Peyer's patch (tissue), 4 donors: ENCODE measurements around the gene WNT6.

Source experiments
- POLR2A ChIP-seq, 2 donors: fragments of 450-650 bp; IDR thresholded peaks; one replicate each; pipeline ENCODE4 v1.5.1; 2017; ENCODE audit warnings: antibody characterized with exemption in 2 of 2, mild to moderate bottlenecking in 2 of 2, moderate library complexity in 2 of 2
- TF ChIP-seq, protein P1 (sequence below), 6 experiments: fragments of 450-650 bp in 4 of 6; fragments of 200-600 bp in 2 of 6; sonication (generic) in 1 of 6; IDR thresholded peaks; one replicate each; pipeline ENCODE4 v1.5.1; 2017 to 2019; ENCODE audit warnings: antibody characterized with exemption in 6 of 6, mild to moderate bottlenecking in 3 of 6, moderate library complexity in 1 of 6

- TF ChIP-seq, protein P1, sequence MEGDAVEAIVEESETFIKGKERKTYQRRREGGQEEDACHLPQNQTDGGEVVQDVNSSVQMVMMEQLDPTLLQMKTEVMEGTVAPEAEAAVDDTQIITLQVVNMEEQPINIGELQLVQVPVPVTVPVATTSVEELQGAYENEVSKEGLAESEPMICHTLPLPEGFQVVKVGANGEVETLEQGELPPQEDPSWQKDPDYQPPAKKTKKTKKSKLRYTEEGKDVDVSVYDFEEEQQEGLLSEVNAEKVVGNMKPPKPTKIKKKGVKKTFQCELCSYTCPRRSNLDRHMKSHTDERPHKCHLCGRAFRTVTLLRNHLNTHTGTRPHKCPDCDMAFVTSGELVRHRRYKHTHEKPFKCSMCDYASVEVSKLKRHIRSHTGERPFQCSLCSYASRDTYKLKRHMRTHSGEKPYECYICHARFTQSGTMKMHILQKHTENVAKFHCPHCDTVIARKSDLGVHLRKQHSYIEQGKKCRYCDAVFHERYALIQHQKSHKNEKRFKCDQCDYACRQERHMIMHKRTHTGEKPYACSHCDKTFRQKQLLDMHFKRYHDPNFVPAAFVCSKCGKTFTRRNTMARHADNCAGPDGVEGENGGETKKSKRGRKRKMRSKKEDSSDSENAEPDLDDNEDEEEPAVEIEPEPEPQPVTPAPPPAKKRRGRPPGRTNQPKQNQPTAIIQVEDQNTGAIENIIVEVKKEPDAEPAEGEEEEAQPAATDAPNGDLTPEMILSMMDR (IDR thresholded peaks at IDR 0.05) = no peak
- no peak for TF ChIP-seq POLR2A (IDR thresholded peaks at IDR 0.05)
Observed at GRCh38 chr2:218826791-218827190, 32.8 kb upstream of the WNT6 start.
